Epidermal melanocyte (primary cell): ENCODE measurements around the gene OLFM4.

Experiments
- DNase-seq: peaks from one replicate; pipeline ENCODE4 v3.0.0; 2011; ENCODE audit warnings: low spot score; ENCODE audit not compliant: insufficient read length

Gene OLFM4

DNA sequence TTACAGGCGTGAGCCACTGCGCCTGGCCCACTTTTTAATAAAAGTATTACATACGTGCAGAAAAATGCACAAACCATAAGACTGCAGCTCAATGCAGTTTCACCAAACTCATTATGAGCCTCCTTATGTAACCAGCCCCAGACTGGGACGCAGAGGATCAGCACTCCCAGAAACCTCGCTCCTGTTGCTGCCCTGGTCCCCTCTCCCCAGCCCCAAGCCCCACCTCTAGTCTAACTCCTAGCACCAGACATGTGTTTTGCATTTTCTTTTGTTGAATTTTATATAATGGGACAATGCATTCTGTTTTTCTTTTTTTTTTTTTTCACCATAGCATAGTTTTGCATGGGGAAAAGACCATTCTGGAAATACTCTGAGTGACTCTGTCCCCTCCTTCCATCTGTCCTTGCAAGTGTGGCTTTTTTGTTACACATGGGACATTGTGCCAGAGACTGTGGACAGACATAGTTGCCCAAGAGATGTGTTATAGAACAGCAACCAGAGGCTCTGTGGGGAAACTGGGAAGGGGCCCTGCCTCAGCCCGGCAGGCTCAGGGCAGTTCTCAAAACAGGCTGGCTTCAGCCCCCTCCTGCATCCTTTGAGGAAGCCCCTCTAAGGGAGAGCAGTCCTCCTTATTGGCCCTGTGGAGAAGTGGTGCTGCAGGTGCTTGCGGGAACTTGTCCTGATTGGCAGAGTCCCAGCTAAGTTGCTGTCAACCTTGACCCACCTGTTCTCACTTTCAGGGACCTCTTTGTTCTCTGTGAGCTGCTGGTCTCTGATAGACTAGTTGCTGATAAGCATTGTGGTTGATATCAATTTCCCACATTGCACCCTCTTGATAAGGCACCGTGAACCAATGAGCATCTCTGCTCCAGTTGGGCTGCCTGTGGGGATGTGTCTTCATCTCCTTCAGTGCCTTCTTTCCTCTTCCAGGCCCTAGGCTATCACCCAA, 13.8 kb upstream of the OLFM4 start:
- DNase-seq = no peak

DNA sequence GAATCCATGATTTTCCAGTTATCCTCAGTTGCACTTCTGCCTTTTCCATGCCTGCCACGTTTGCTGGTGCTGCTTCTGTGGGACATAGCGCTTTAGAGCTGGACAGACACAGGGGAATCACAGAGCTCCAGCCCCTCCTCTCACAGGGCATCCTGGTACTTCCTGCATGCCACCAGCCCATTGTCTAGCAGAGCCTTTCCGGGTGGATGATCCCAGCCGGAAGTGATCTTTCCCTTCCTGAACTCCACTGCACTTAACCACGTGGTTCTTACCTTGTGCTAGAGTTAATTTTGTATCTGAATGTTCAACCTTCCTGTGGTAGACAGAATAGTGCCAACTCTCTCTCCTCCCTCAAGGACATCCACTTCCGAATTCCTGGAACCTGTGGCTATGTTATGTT, 12.6 kb upstream of the OLFM4 start:
- DNase-seq = no peak

DNA sequence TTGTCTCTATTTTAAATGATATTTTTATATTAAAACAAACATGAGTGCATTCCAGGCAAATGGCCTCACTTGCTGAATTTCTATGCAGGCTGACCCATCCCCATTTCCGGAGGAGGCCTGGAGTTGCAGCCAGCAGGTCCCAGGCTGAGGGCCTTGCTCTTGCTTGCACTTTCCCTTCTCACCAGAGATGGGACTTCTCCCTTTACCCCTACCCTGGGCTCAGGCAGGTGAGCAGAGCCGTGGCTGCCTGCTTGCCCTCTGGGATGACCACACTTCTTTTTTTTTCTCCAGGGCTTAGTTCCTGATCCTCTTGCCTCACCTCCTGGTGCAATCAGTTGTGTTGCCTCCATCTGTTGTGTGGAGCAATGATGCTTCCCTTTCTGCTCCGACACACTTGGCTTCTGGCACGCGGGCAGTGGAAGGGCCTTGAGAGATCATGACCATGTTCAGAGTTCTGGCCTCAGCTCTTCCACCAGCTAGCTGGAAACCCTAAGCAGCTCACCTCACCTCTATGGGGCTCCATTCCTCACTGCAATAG, 11.1 kb upstream of the OLFM4 start:
- no peak for DNase-seq

DNA sequence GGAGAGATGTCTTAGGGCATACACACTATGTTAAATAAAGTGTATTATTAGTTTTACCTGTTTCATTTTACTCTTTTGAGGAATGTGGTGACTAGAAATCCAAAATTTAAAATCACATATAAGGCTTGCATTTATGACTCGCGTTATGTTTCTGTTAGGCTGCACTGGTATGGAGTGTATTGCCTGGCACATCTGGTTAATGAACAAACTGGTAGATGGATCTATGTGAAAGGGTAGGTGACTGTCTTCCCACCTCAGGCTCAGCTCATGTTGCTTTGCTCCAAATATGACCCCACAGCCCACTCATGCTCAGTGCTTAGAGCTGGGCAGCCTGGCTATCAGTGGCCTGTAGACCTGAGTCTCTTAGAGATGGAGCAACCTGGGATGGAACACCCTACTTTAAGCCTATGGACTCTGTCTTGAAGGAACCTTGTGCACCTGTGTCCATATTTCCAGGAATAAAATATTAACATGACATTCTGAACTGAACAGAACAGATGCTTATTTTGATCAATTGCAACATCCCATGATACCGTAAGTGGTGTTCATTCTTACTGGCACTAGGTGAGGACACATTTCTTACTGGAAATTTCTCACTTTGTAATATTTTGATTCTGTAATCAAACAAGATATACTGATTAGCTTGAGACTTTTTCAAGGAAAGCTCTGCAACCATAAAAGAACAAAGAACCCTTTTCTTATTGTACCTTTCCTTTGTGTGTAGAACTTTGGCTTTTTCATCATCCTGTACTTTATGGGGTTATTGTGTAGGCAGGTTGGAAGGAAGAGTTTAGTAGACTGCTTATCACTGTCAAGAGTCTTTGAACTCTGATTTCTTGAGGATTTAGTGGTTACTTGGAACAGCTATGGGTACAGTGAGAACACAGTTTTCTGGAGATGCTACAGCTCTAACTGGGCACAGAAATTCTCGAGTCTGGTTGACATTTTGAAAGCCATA, 9.6 kb upstream of the OLFM4 start:
- no peak for DNase-seq

GRCh38 chr13:53020764-53021335, 7.8 kb upstream of the OLFM4 start:
- no peak for DNase-seq

DNA sequence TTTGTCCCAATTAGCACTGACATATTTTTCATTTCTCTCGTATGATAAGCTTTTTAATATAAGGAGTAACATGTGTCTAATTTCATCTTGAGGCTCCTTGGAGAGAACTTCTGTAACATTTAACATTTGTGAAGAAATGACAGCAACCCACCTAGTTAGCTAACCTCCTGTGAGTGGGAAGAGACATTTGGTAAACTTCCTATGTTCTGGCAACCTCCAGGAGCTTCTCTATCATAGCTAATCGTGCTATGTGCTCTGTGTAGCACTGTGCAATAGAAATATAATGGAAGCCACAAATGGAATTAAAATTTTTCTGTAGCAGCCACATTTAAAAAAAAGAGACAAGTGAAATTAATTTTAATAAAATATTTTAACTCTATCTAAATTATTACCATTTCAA, 5.4 kb upstream of the OLFM4 start:
- no peak for DNase-seq

- DNase-seq = no peak
These were observed 550 bp upstream of the OLFM4 start for GRCh38 chr13:53028063-53028462.

- no peak for DNase-seq
These were observed 4.2 kb downstream of the OLFM4 start for GRCh38 chr13:53032849-53033248.

DNA sequence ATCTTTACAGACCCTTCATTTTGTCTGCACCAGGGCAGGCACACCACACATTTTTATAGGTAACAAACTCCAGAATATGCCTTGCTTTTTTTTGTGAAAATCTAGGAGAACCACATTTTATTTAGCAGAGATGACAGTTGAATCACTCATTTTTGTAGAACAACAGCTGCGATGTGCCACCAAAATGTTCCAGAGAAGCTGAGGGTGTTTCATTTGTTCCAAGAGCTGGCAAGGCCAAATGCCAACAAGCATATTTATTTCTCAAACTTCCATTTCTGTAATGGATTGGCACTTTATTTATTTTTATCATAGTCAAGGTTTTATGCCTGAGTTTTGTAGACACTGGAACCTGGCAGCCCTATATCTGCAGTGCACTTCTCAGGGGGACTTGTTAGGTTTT, 10.4 kb downstream of the OLFM4 start:
- no peak for DNase-seq

- DNase-seq = no peak
These were observed 13.4 kb downstream of the OLFM4 start for GRCh38 chr13:53041968-53042516.

DNA sequence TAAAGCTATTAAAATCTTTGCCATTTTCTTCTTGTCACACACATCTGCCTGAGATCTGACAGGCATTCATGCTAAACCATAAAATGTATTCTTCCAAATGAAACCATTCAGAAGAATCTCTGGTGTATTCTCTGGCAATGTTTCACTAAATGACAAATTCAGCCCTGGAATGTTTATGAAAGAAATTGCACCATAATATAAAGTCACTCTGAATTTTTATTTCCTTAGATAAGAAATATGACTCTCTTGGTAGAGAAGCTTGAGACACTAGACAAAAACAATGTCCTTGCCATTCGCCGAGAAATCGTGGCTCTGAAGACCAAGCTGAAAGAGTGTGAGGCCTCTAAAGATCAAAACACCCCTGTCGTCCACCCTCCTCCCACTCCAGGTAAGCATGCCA, 14.3 kb downstream of the OLFM4 start:
- DNase-seq = no peak

- DNase-seq = no peak
These were observed 14.8 kb downstream of the OLFM4 start for GRCh38 chr13:53043398-53043797.

DNA sequence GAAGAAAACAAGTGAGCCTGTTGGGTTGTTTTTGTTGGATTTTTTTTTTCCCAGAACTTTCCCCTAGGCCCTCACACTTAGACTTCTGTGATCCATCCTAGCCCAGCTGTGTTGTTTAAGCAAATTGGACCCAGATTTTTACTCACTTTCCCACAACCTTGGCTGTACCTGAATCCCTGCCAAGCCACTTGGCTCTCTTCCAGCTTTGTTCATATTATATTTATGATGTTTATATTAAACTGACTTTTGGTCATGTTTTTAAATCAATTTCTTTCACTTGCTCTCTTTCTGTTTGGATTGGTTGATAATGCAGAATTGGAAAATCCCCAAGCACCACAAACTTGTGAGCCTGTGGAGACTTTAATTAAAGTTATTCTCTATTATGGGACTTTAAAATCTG, 16.6 kb downstream of the OLFM4 start:
- DNase-seq = no peak

- DNase-seq = no peak
These were observed 20.3 kb downstream of the OLFM4 start for GRCh38 chr13:53048880-53049279.

- DNase-seq = no peak
These were observed 21.5 kb downstream of the OLFM4 start for GRCh38 chr13:53050151-53050550.

GRCh38 chr13:53052675-53053074, 24.1 kb downstream of the OLFM4 start:
- DNase-seq = no peak

DNA sequence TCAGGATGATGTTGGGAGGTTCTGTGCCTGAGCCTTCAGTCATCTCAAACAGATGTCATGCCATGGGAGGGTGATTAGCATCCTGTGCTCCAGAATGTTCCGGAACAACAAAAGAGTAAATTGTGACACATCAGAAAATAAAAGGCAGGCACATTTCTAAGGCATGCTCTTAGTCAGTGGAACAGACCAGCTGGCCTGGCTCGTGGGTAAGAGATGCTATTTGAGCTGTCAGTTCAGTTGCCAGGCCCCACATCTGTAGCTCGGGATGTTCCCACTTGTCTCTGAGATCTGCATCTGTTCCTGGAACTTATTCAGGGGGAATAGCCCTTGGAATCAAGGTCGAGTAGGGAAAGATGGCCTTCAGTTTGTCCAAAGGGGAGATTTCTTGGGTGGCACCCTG, 26.0 kb downstream of the OLFM4 start:
- no peak for DNase-seq

DNA sequence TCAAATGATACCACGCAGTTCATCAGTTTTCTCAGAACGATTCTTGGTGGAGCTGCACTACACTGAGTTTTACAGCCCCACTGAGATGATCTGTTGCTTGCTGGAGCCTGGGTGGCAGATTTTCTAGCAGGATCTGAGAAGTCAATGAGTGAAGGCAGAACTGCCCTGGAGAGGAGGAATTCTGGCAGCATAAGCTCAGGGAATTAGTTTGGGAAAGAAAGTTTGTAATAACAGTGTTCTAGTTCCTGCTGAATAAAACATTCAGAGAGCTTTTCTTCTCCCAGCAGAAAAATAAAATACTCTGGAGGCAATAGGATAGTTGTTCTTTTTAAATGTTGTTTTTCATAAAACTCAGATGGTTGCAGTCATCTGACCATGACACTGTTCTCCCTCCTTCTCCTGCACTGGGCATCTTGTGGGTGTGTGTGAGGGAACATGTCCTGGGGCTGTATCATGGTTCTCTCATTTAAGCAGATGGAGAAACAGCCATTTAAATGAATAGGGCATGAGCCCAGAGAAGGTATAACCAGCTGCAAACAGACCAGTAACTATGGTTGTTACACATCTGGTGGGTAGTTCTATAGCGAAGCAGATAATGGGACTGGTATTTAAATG, 29.6 kb downstream of the OLFM4 start:
- DNase-seq = peak; percentile 60

- DNase-seq = no peak
These were observed 32.4 kb downstream of the OLFM4 start for GRCh38 chr13:53060840-53061490.

DNA sequence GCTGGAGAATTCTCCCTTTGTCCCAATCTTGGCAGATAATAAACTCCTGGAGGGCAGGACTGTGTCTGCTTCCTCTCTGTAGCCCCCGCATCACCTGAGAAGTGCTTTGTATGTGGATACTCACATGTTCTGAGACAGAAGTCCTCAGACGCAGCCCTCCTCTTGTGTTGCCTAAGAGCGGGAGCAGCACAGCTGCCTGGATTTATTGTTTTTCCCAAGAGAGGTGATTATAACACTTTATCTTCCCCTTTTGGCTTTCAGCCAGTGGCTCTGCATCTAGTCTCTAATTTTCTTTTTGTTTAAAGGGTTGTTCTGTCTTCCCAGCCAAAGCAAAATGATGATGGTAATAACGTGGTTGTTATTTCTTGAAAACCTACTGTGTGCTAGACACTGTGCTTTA, 36.1 kb downstream of the OLFM4 start:
- DNase-seq = no peak
